Measurements from ENCODE around the gene GALM.

GALM gene

GRCh38 chr2:38627391-38627790 lies 38.5 kb upstream of the GALM start:
- TF ChIP-seq CTCF (IDR thresholded peaks at IDR 0.05), result no peak

GRCh38 chr2:38629684-38630083 lies 36.2 kb upstream of the GALM start:
- no peak for TF ChIP-seq CTCF (IDR thresholded peaks at IDR 0.05)

GRCh38 chr2:38631976-38632375 lies 33.9 kb upstream of the GALM start:
- no peak for TF ChIP-seq CTCF (IDR thresholded peaks at IDR 0.05)

- TF ChIP-seq CTCF (IDR thresholded peaks at IDR 0.05), result no peak
Observed at GRCh38 chr2:38632980-38633379, 32.9 kb upstream of the GALM start.

- TF ChIP-seq CTCF (IDR thresholded peaks at IDR 0.05), result no peak
Observed at GRCh38 chr2:38633895-38634294, 32.0 kb upstream of the GALM start.

GRCh38 chr2:38634684-38635083 lies 31.2 kb upstream of the GALM start:
- TF ChIP-seq CTCF (IDR thresholded peaks at IDR 0.05), result no peak

- TF ChIP-seq CTCF (IDR thresholded peaks at IDR 0.05), result no peak
Observed at GRCh38 chr2:38635139-38635538, 30.8 kb upstream of the GALM start.

- TF ChIP-seq CTCF (IDR thresholded peaks at IDR 0.05), result no peak
Observed at GRCh38 chr2:38636069-38636468, 29.8 kb upstream of the GALM start.
